HG02981 (cell line): ENCODE results near the gene LRCH2.

Experiments
- ATAC-seq: cut with Tn5 transposase; IDR thresholded peaks from one replicate; pipeline ENCODE4 v1.9.1; 2021; ENCODE audit warnings: mild to moderate bottlenecking, moderate library complexity; ENCODE audit not compliant: unreplicated experiment

Gene LRCH2

GRCh38 chrX:115067812-115068211, 166.1 kb downstream of the LRCH2 start:
- no peak for ATAC-seq

- no peak for ATAC-seq
These were observed 168.6 kb downstream of the LRCH2 start for GRCh38 chrX:115065304-115065703.
